DMS114 treated with DMSO at 0.1 percent for 48 hours (cell line): ENCODE data around the gene FBXL2.
"Not testable (repeated sequence)": the region's sequence is repeated elsewhere in the genome, so short reads cannot be mapped to it uniquely, and the experiment has no call there.

Source experiments
- DNase-seq: peaks from one replicate; lab custom pipeline; 2025; ENCODE audit not compliant: unreplicated experiment; lab: John Stamatoyannopoulos, UW

Gene FBXL2

GRCh38 chr3:33385423-33385822 is 108.2 kb downstream of the FBXL2 start:
- DNase-seq, result no peak

- DNase-seq, result no peak
Measured at GRCh38 chr3:33386631-33387030, 109.4 kb downstream of the FBXL2 start.

- no peak for DNase-seq
Measured at GRCh38 chr3:33388374-33389100, 111.3 kb downstream of the FBXL2 start.

- no peak for DNase-seq
Measured at GRCh38 chr3:33389908-33390307, 112.7 kb downstream of the FBXL2 start.

- DNase-seq, result no peak
Measured at GRCh38 chr3:33391255-33391995, 114.2 kb downstream of the FBXL2 start.

GRCh38 chr3:33392144-33392543 is 114.9 kb downstream of the FBXL2 start:
- DNase-seq, result no peak

GRCh38 chr3:33392703-33393125 is 115.5 kb downstream of the FBXL2 start:
- DNase-seq, result no peak

GRCh38 chr3:33394403-33395054 is 117.3 kb downstream of the FBXL2 start:
- no peak for DNase-seq

- no peak for DNase-seq
Measured at GRCh38 chr3:33395900-33396299, 118.7 kb downstream of the FBXL2 start.

GRCh38 chr3:33398410-33398809 is 121.2 kb downstream of the FBXL2 start:
- DNase-seq, result no peak

GRCh38 chr3:33401781-33402180 is 124.5 kb downstream of the FBXL2 start:
- DNase-seq, result no peak

- no peak for DNase-seq
Measured at GRCh38 chr3:33402936-33403335, 125.7 kb downstream of the FBXL2 start.

GRCh38 chr3:33403756-33404155 is 126.5 kb downstream of the FBXL2 start:
- no peak for DNase-seq

GRCh38 chr3:33410816-33411215 is 133.6 kb downstream of the FBXL2 start:
- not testable (repeated sequence) for DNase-seq

GRCh38 chr3:33417066-33417673 is 139.9 kb downstream of the FBXL2 start:
- no peak for DNase-seq

GRCh38 chr3:33419948-33420347 is 142.7 kb downstream of the FBXL2 start:
- DNase-seq, result no peak

- no peak for DNase-seq
Measured at GRCh38 chr3:33420966-33421365, 143.7 kb downstream of the FBXL2 start.

- DNase-seq, result no peak
Measured at GRCh38 chr3:33424606-33425452, 147.6 kb downstream of the FBXL2 start.

GRCh38 chr3:33425453-33425852 is 148.2 kb downstream of the FBXL2 start:
- DNase-seq, result no peak

- DNase-seq, result no peak
Measured at GRCh38 chr3:33426068-33426467, 148.8 kb downstream of the FBXL2 start.
